ENCODE results near the gene APOBEC3G. TPM values are rescaled to one million over a fixed set of nuclear protein-coding genes. Genes with fewer than 3 reads are reported as not detected.

The APOBEC3G gene
- total and polyA plus RNA-seq, 7 donors = 3.0 to 21.4 (median 11.1) TPM

GRCh38 chr22:39101226-39101625 is 24.2 kb downstream of the APOBEC3G start:
- WGBS, 2 donors = 73 to 84% methylated on average over 13 of the region's 13 CpGs
- no peak overlapping the region for H3K4me3 ChIP-seq
- H3K36me3 ChIP-seq = no peaks in the 10 kb centered on the region
- H3K4me1 ChIP-seq = no peaks in the 10 kb centered on the region
- intact Hi-C loops (cut with DNase I) = no loop called here
- no peaks in the 10 kb centered on the region for H3K9me3 ChIP-seq
- TF ChIP-seq POLR2AphosphoS5 (IDR thresholded peaks at IDR 0.05) = no peak
- TF ChIP-seq, protein P1, sequence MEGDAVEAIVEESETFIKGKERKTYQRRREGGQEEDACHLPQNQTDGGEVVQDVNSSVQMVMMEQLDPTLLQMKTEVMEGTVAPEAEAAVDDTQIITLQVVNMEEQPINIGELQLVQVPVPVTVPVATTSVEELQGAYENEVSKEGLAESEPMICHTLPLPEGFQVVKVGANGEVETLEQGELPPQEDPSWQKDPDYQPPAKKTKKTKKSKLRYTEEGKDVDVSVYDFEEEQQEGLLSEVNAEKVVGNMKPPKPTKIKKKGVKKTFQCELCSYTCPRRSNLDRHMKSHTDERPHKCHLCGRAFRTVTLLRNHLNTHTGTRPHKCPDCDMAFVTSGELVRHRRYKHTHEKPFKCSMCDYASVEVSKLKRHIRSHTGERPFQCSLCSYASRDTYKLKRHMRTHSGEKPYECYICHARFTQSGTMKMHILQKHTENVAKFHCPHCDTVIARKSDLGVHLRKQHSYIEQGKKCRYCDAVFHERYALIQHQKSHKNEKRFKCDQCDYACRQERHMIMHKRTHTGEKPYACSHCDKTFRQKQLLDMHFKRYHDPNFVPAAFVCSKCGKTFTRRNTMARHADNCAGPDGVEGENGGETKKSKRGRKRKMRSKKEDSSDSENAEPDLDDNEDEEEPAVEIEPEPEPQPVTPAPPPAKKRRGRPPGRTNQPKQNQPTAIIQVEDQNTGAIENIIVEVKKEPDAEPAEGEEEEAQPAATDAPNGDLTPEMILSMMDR (IDR thresholded peaks at IDR 0.05) = no peak
- no peak for TF ChIP-seq POLR2A (IDR thresholded peaks at IDR 0.05)
- no peak for TF ChIP-seq EP300 (IDR thresholded peaks at IDR 0.05)
- H3K27me3 ChIP-seq = peaks cover 0 to 3% (median 0%) of the 10 kb centered on the region in 3 donors
- H3K27ac ChIP-seq = no peak overlapping the region
- DNase-seq = no peak

DNA sequence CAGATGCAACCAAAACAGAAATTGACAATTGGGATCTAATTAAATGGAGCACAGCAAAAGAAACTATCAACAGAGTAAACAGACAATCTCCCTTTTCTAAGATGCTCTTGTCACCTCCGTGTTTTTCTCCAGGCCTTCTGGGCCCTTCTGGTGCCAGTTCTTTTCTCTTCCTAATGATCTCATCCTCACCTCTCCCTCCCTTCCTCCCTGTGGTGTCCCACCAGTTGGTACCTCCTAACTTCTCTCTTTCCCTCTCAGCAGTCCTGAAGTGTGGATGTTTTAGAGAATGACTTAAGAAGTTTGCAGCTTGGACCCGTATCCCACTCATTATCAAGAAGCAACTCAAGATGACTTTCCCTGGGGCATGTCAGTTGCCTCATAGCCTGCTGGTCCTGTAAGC is 26.4 kb downstream of the APOBEC3G start:
- Histone ChIP-seq H3K4me3 (no peak overlapping the region), H3K27ac (no peak overlapping the region), H3K36me3 (no peaks in the 10 kb centered on the region), H3K9me3 (no peaks in the 10 kb centered on the region), H3K4me1 (no peaks in the 10 kb centered on the region), H3K27me3 (peaks cover 0 to 3% (median 0%) of the 10 kb centered on the region in 3 donors)
- DNase-seq = no peak
- intact Hi-C loops (cut with DNase I) = no loop called here
- WGBS, 2 donors = 82 to 85% methylated on average over 2 of the region's 2 CpGs
- TF ChIP-seq POLR2AphosphoS5 (IDR thresholded peaks at IDR 0.05) (no peak), EP300 (IDR thresholded peaks at IDR 0.05) (no peak), POLR2A (IDR thresholded peaks at IDR 0.05) (no peak)
- TF ChIP-seq, protein P1 (IDR thresholded peaks at IDR 0.05) = no peak

- Histone ChIP-seq H3K27ac (no peak overlapping the region), H3K4me1 (no peaks in the 10 kb centered on the region), H3K9me3 (no peaks in the 10 kb centered on the region), H3K4me3 (no peak overlapping the region), H3K27me3 (peaks cover 0 to 11% (median 0%) of the 10 kb centered on the region in 3 donors), H3K36me3 (no peaks in the 10 kb centered on the region)
- intact Hi-C loops (cut with DNase I) = no loop called here
- WGBS, 2 donors = 70 to 87% methylated on average over 2 of the region's 2 CpGs
- TF ChIP-seq POLR2A (IDR thresholded peaks at IDR 0.05) = no peak
- no peak for TF ChIP-seq POLR2AphosphoS5 (IDR thresholded peaks at IDR 0.05)
- TF ChIP-seq, protein P1 (IDR thresholded peaks at IDR 0.05) = no peak
- TF ChIP-seq EP300 (IDR thresholded peaks at IDR 0.05) = no peak
- no peak for DNase-seq
Observed at GRCh38 chr22:39106326-39106725, 29.3 kb downstream of the APOBEC3G start.

GRCh38 chr22:39108487-39108886 is 31.4 kb downstream of the APOBEC3G start:
- TF ChIP-seq, protein P1 (IDR thresholded peaks at IDR 0.05) = no peak
- TF ChIP-seq EP300 (IDR thresholded peaks at IDR 0.05) = no peak
- no peak for TF ChIP-seq POLR2AphosphoS5 (IDR thresholded peaks at IDR 0.05)
- TF ChIP-seq POLR2A (IDR thresholded peaks at IDR 0.05) = no peak
- Histone ChIP-seq H3K4me1 (no peaks in the 10 kb centered on the region), H3K9me3 (no peaks in the 10 kb centered on the region), H3K4me3 (no peak overlapping the region), H3K27ac (no peak overlapping the region), H3K27me3 (peaks cover 0 to 13% (median 0%) of the 10 kb centered on the region in 3 donors), H3K36me3 (no peaks in the 10 kb centered on the region)
- intact Hi-C loops (cut with DNase I) = no loop called here
- WGBS, 2 donors = 94 to 96% methylated on average over 4 of the region's 4 CpGs
- DNase-seq = no peak

DNA sequence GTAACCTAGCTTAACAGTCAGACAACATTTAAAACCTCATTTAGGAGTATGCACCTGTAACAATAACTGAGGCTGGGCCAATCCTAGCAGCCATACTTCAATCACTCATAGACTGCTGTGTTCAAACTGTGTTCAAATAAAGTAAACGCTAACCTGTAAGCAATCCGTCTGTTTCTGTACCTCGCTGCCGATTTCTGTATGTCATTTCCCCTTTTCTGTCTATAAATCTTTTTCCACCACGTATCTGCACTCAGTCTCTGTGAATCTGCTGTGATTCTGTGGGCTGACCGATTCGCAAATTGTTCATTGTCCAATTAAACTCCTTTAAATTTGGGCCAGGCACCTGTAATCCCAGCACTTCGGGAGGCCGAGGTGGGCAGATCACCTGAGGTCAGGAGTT is 32.3 kb downstream of the APOBEC3G start:
- intact Hi-C loops (cut with DNase I) = no loop called here
- TF ChIP-seq, protein P1 (IDR thresholded peaks at IDR 0.05) = no peak
- TF ChIP-seq POLR2AphosphoS5 (IDR thresholded peaks at IDR 0.05) = no peak
- no peak for TF ChIP-seq POLR2A (IDR thresholded peaks at IDR 0.05)
- TF ChIP-seq EP300 (IDR thresholded peaks at IDR 0.05) = no peak
- no peak for DNase-seq
- no peaks in the 10 kb centered on the region for H3K4me1 ChIP-seq
- peaks cover 0 to 20% (median 0%) of the 10 kb centered on the region in 3 donors for H3K27me3 ChIP-seq
- H3K36me3 ChIP-seq = no peaks in the 10 kb centered on the region
- 67 to 86% methylated on average over 9 of the region's 9 CpGs for WGBS, 2 donors
- no peak overlapping the region for H3K4me3 ChIP-seq
- H3K27ac ChIP-seq = no peak overlapping the region
- no peaks in the 10 kb centered on the region for H3K9me3 ChIP-seq
